ENCODE measurements around the gene PALM. TPM values are rescaled to one million over a fixed set of nuclear protein-coding genes. Genes with fewer than 3 reads are reported as not detected.

PALM gene
- total RNA-seq, 1 experiment from 2014 or later: 43.7 TPM

DNA sequence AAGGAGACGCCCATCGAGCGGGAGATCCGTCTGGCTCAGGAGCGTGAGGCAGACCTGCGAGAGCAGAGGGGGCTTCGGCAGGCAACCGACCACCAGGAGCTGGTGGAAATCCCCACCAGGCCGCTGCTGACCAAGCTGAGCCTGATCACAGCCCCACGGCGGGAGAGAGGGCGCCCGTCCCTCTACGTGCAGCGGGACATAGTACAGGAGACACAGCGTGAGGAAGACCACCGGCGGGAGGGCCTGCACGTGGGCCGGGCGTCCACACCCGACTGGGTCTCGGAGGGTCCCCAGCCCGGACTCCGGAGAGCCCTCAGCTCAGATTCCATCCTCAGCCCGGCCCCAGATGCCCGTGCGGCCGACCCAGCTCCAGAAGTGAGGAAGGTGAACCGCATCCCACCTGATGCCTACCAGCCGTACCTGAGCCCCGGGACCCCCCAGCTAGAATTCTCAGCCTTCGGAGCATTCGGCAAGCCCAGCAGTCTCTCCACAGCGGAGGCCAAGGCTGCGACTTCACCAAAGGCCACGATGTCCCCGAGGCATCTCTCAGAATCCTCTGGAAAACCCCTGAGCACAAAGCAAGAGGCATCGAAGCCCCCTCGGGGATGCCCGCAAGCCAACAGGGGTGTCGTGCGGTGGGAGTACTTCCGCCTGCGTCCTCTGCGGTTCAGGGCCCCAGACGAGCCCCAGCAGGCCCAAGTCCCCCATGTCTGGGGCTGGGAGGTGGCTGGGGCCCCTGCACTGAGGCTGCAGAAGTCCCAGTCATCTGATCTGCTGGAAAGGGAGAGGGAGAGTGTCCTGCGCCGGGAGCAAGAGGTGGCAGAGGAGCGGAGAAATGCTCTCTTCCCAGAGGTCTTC lies 49.3 kb downstream of the PALM start:
- RAD21 ChIA-PET (ENCODE audit: low non-redundant PET in 1 of 2, low total read pairs in 2 of 2, uncharacterized antibody in 2 of 2, unreplicated experiment in 2 of 2): no interaction called here
- Histone ChIP-seq H3K27ac (ENCODE audit: low read depth, low read length) (no peak overlapping the region), H4K20me1 (ENCODE audit: insufficient read depth) (no peaks in the 10 kb centered on the region), H3K27me3 (ENCODE audit: insufficient read depth, low read length) (no peaks in the 10 kb centered on the region), H3K4me1 (ENCODE audit: control insufficient read depth in 1 of 2, insufficient read depth in 2 of 2, low read length in 2 of 2) (peaks cover 15 to 16% of the 10 kb centered on the region in 2 experiments), H3K36me3 (ENCODE audit: control insufficient read depth in 1 of 2, insufficient read depth in 2 of 2, low read length in 2 of 2) (peaks cover 5 to 39% of the 10 kb centered on the region in 2 experiments; a peak in 3 of 4 replicates), H3K9me2 (ENCODE audit: insufficient read depth) (no peaks in the 10 kb centered on the region), H2AFZ (ENCODE audit: low read depth, low read length, poor library complexity, severe bottlenecking) (no peak overlapping the region), H3K9me3 (ENCODE audit: control insufficient read depth in 1 of 2, insufficient read depth in 1 of 2, low read depth in 1 of 2, low read length in 2 of 2) (peaks cover 0 to 4% of the 10 kb centered on the region in 2 experiments; a peak in 1 of 4 replicates), H3K9ac (ENCODE audit: low read length) (no peak overlapping the region), H3K4me2 (ENCODE audit: low read length) (no peak overlapping the region), H3K4me3 (replicated peaks in 1 of 2; ENCODE audit: low read depth in 1 of 2, low read length in 2 of 2) (no peak overlapping the region), H3K79me2 (ENCODE audit: insufficient read depth, low read length) (peaks cover 34% of the 10 kb centered on the region)
- no TSS peak for BruUV-seq (replicated peaks)
- intact Hi-C loops (cut with micrococcal nuclease): no loop called here
- DNase-seq (ENCODE audit: low read depth, low spot score) (no peak), ATAC-seq (no peak)
- CTCF ChIA-PET: no interaction called here
- TF ChIP-seq CBX3 (IDR thresholded peaks at IDR 0.05; ENCODE audit: low read depth) (no peak), ZFX (IDR thresholded peaks at IDR 0.05) (no peak), ATF3 (IDR thresholded peaks at IDR 0.05) (no peak), CEBPB (IDR thresholded peaks at IDR 0.05; ENCODE audit: low read depth) (no peak)
- POLR2A ChIA-PET: no interaction called here

GRCh38 chr19:763181-763580 lies 54.4 kb downstream of the PALM start:
- H2AFZ ChIP-seq (ENCODE audit: low read depth, low read length, poor library complexity, severe bottlenecking): no peak overlapping the region
- H3K9me3 ChIP-seq (ENCODE audit: control insufficient read depth in 1 of 2, insufficient read depth in 1 of 2, low read depth in 1 of 2, low read length in 2 of 2): peaks cover 0 to 4% of the 10 kb centered on the region in 2 experiments; a peak in 1 of 4 replicates
- peaks cover 5 to 33% of the 10 kb centered on the region in 2 experiments for H3K36me3 ChIP-seq (ENCODE audit: control insufficient read depth in 1 of 2, insufficient read depth in 2 of 2, low read length in 2 of 2)
- ChIA-PET CTCF (no interaction called here), POLR2A (no interaction called here), RAD21 (ENCODE audit: low non-redundant PET in 1 of 2, low total read pairs in 2 of 2, uncharacterized antibody in 2 of 2, unreplicated experiment in 2 of 2) (interaction anchor here in 1 of 2 experiments (0.6 kb wide), 1 partner anchor 10 kb away, joined by 4 read pairs; no protein-coding TSS in a partner anchor)
- no peak for DNase-seq (ENCODE audit: low read depth, low spot score)
- H3K27ac ChIP-seq (ENCODE audit: low read depth, low read length): no peak overlapping the region
- intact Hi-C loops (cut with micrococcal nuclease): no loop called here
- no peaks in the 10 kb centered on the region for H4K20me1 ChIP-seq (ENCODE audit: insufficient read depth)
- no peaks in the 10 kb centered on the region for H3K4me1 ChIP-seq (ENCODE audit: control insufficient read depth in 1 of 2, insufficient read depth in 2 of 2, low read length in 2 of 2)
- TF ChIP-seq RAD21 (IDR thresholded peaks at IDR 0.05; ENCODE audit: low read depth): no peak
- TF ChIP-seq, protein P1, sequence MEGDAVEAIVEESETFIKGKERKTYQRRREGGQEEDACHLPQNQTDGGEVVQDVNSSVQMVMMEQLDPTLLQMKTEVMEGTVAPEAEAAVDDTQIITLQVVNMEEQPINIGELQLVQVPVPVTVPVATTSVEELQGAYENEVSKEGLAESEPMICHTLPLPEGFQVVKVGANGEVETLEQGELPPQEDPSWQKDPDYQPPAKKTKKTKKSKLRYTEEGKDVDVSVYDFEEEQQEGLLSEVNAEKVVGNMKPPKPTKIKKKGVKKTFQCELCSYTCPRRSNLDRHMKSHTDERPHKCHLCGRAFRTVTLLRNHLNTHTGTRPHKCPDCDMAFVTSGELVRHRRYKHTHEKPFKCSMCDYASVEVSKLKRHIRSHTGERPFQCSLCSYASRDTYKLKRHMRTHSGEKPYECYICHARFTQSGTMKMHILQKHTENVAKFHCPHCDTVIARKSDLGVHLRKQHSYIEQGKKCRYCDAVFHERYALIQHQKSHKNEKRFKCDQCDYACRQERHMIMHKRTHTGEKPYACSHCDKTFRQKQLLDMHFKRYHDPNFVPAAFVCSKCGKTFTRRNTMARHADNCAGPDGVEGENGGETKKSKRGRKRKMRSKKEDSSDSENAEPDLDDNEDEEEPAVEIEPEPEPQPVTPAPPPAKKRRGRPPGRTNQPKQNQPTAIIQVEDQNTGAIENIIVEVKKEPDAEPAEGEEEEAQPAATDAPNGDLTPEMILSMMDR (IDR thresholded peaks at IDR 0.05 in 2 of 3, conservative IDR thresholded peaks at IDR 0.05 in 1 of 3; ENCODE audit: borderline replicate concordance in 1 of 3, insufficient read depth in 1 of 3, low read depth in 2 of 3, low read length in 2 of 3): no peak
- no peak for TF ChIP-seq JUND (IDR thresholded peaks at IDR 0.05)
- TF ChIP-seq CEBPB (IDR thresholded peaks at IDR 0.05; ENCODE audit: low read depth): no peak
- no peaks in the 10 kb centered on the region for H3K27me3 ChIP-seq (ENCODE audit: insufficient read depth, low read length)
- H3K4me3 ChIP-seq (replicated peaks in 1 of 2; ENCODE audit: low read depth in 1 of 2, low read length in 2 of 2): no peak overlapping the region
- no TSS peak for BruUV-seq (replicated peaks)
- no peaks in the 10 kb centered on the region; the same call in 1 of the 2 replicates for H3K79me2 ChIP-seq (ENCODE audit: insufficient read depth, low read length)
- H3K9ac ChIP-seq (ENCODE audit: low read length): no peak overlapping the region
- ATAC-seq: no peak
- no peaks in the 10 kb centered on the region for H3K9me2 ChIP-seq (ENCODE audit: insufficient read depth)
- H3K4me2 ChIP-seq (ENCODE audit: low read length): no peak overlapping the region
